HG03280 (cell line): ENCODE results near the gene ITGB1.

Experiments used
- ATAC-seq: cut with Tn5 transposase; IDR thresholded peaks from one replicate; pipeline ENCODE4 v1.9.1; 2021; ENCODE audit warnings: mild to moderate bottlenecking, moderate library complexity; ENCODE audit not compliant: unreplicated experiment

ITGB1 gene

DNA sequence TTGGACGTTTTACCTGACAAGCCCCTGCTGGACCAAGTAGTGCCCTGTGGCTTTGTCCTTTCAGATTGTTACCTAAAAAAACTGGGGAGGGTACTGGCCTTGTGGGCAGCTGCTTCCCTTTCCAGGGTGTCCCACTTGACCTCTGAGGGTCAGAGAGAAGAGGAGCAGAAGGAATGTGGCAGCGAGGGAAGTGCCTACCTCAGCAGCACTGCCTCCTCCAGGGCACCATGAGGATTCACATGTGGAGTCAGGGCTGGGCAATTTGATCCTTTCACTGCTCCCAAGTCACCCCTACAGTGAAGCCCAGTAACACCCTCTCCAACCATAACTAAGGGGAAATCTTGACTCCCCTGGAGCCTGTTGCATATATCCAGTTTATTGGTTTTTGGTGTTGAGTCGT is 64.6 kb downstream of the ITGB1 start:
- no peak for ATAC-seq

DNA sequence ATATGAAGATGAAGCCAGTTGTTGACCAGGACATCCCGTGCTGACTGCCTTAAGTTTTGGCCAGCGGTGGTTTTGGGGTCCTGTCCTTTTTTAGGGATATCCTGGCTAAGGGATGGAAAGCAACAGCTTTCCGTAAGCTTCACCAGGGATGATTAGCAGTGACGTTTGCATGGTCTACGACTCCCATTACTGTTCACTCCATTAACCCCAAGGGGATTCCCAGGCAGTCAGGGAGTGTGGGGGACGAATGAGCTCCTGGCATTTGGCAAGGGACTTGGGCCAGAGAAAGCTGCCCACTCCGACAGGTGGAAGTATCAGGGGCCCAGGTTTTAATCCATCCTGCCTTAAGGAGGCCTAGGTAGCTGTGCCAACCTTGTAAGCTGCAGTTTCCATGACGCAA is 66.8 kb downstream of the ITGB1 start:
- no peak for ATAC-seq

DNA sequence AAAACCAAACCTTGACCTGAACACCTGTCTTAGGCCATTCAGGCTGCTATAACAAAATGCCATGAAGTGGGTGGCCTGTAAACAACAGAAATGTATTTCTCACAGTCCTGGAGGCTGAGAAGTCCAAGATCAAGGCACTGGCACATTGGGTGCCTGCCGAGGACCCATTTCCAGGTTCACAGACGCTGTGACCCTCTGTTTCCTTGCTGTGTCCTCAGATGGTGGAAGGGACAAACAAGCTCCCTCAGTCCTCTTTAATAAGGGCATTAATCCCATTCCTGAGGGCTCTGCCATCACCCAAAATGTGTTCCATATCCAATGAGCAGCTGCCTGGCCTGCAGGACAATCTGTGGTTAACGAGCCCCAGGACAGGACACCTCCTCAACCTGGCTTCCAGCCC is 67.6 kb downstream of the ITGB1 start:
- ATAC-seq = no peak

DNA sequence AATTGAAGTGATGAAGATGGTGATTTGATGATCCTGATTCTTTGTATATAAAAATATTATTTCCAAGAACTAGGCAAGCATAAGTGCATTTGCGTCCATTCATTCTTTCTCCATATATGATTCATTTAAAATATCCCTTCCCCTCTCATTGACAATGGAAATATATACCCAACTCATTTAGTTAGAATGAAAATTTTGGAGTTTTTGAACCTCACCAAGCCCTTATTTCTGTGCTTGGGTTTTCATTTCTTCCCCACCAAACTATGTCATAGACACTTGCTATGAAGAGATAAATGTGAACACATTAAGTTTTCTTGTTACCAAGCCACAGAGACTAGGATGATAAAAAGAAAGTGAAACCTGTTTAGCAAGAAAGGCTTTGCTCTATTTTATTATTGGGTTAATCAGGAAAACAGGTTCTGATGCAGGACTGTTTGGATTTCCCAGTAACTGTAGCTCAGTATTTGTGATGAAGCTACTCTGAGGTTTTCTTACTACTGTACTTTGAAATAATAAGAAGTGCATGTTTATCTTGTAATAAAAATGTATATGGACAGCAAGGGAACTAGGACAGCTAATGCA is 68.3 kb downstream of the ITGB1 start:
- no peak for ATAC-seq

DNA sequence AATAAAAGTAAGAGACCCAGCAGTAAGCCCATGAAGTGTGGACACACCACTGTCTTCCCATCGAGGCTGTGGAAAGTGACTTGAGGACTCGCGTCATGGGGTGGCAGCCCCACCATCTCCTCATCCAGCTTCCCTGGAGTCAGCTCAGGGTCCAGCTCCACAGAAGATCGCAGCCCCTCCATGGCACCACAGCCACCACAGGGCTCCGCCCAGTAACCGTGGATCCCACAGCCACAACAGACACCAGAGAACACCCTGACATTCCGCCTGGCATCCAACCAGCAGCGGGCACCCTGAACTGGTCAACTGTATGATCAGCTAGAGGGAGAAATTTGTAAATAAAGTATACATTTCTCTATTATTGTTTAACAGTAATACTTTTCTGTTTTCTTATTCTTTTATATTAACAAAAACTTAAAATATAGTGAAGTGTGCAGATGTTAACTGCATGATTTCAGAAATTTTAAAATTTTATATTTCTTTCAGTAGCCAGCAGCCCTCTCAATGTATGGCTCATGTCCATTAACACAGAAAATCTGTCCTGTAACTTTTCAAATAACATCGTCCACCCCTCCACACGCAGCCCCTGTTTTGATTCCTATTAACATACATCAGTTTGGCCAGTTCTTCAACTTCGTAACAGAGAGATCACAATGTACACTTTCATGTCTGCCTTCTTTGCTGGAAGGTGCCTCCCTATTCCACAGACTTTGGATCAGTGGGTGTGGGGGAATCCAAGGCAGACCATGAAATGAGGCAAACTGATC is 69.7 kb downstream of the ITGB1 start:
- ATAC-seq = no peak

DNA sequence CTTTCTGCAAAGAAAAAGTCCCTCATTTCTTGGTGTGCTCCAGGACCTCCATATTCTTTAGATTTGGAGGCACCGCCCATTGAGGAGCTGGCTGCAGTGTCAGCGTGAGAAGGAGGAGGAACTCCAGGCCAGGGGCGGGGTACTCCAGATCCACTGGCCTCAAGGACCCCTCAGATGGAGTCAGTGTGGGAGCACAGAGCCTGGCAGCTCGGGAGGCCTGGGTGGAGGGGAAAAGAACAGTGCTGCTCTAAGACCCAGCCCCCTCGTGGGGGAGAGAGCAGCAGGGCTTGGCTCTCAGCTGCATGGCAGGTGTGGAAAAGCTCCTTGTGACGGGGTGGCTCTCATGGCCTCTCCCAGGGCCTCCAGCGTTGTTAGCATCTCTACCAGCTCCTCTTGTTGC is 70.5 kb downstream of the ITGB1 start:
- ATAC-seq = no peak

DNA sequence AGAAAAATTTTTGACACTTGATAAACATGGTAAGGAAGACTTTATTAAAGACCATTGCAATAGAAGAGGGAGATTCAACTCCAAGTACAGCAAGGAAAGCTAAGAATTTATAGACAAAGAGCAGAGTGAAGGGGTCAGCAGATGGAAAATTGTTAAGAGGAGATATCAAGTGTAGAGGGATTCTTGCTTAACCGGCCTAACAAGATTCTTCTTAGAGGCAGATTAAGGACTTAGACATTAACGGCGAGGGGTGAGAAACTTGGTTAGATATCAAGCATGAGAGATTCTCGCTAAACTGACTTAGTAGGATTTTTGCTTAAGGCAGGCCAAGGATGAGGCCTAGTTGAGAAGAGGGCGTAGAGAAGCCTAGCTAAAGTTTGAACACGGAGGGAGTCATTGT is 76.0 kb downstream of the ITGB1 start:
- no peak for ATAC-seq

DNA sequence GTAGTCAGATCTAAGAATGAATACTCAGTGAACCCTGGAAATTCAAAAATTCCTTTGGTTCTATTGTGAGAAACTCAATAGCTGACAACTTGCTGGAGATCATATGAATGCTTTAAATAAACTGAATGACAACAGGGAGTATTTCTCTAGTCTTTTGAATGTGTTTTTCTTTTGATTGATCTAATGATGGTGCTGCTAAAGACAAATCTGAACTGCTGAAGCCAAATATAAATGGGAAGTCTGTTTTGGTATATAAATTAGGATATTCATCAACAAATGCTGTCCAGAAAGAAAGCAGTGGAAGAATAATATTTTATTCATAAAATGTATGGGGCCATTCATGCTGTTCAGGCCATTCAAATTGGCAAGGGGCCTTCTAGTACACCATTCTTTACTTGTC is 79.4 kb downstream of the ITGB1 start:
- no peak for ATAC-seq

DNA sequence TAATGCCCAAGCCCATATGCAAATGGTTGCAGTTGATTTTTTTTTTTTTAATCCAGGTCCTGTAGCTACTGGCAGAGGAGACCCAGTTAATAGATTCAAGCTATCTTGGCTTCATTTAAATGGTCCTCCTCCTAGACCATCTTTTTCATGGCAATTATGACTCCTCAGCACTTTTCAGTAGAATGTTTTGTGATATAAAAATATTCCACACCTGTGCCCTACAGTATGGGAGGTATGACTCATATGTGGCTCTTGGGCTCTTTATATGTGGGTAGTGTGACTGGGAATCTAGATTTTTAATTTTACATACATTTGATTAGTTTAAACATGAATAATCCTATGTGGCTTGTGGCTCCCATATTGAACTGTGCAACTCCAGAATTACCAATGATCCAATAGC is 80.1 kb downstream of the ITGB1 start:
- ATAC-seq = no peak

DNA sequence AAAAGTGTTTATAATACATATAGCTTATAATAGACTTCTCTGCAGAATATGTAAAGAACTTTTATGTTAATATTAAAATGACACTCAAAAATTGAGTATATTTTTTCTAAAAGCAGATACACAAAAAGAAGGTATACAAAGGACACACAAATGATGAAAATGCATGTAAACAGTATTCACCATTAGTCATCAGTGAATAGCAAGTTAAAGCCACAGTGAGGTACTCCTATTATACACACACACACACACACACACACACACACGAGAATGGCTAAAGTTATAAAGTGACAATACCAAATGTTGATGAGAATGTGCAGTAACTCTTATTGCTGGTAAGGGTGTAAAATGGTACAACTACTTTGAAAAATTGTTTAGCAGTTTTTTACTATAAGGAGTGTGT is 92.9 kb downstream of the ITGB1 start:
- ATAC-seq = no peak

DNA sequence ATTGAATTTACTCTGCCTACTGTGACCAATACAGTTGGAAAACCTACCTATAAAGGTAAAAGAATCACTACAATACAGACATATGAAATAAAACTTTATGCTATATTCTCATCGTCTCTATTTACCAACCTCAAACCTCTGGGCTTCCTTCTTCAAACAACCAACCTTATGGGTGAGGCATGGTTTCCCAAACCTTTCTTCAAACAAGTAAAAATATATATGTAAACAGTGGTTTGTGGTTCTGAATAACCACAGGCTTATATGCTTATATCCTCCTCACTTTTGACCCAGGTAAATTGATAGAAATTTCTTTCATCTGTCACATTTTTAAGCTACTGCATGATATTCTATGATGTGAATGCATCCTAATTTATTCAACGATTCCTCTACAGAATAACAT is 103.6 kb downstream of the ITGB1 start:
- ATAC-seq = no peak

DNA sequence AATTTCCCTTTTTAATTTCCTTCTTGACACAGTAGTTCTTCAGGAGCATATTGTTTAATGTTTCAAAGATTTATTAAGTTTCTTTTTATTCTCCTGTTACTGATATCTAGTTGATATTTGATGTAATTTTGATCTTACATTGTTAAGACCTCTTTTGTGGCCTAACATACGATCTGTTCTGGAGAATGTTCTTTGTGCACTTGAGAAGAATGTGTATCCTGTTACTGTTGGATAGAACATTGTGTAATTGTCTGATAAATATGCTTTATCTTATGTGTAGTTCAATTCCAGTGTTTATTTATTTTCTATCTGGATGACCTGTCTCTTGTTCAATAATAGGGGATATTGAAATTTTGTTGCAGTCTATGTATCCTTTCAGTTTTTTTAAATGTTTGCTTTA is 106.7 kb downstream of the ITGB1 start:
- ATAC-seq = no peak
